Measurements from ENCODE around the gene TAF1D.
A peak's percentile ranks its signal among the peaks of the same experiment; 100 is the strongest.
"Not testable (repeated sequence)": the region's sequence is repeated elsewhere in the genome, so short reads cannot be mapped to it uniquely, and the experiment has no call there.

Gene TAF1D

GRCh38 chr11:93747122-93747521 lies 5.8 kb upstream of the TAF1D start:
- Histone ChIP-seq H3K4me3 (no peak overlapping the region), H3K27ac (no peak overlapping the region)
- no peak for DNase-seq (ENCODE audit: low spot score)
- no peak for TF ChIP-seq CTCF (IDR thresholded peaks at IDR 0.05)

GRCh38 chr11:93746101-93746500 lies 4.8 kb upstream of the TAF1D start:
- Histone ChIP-seq H3K27ac (peak overlapping the region in 1 of 2 donors; percentile 74), H3K4me3 (no peak overlapping the region)
- no peak for DNase-seq (ENCODE audit: low spot score)
- TF ChIP-seq CTCF (IDR thresholded peaks at IDR 0.05): no peak

- H3K4me3 ChIP-seq: peak overlapping the region; percentile 52
- DNase-seq (ENCODE audit: low spot score): not testable (repeated sequence)
- H3K27ac ChIP-seq: peak overlapping the region; percentile 74 to 82
These were observed 3.9 kb upstream of the TAF1D start for GRCh38 chr11:93745005-93745755.

- Histone ChIP-seq H3K4me3 (peak overlapping the region; percentile 52), H3K27ac (peak overlapping the region; percentile 74 to 82)
- DNase-seq (ENCODE audit: low spot score): no peak
- no peak for TF ChIP-seq CTCF (IDR thresholded peaks at IDR 0.05)
These were observed 3.3 kb upstream of the TAF1D start for GRCh38 chr11:93744669-93745004.

GRCh38 chr11:93743291-93743690 lies 2.0 kb upstream of the TAF1D start:
- Histone ChIP-seq H3K4me3 (no peak overlapping the region), H3K27ac (peak overlapping the region in 1 of 2 donors; percentile 5)
- TF ChIP-seq CTCF (IDR thresholded peaks at IDR 0.05): no peak
- no peak for DNase-seq (ENCODE audit: low spot score)

- peak overlapping the region; percentile 87 to 98 for H3K27ac ChIP-seq
- no peak for DNase-seq (ENCODE audit: low spot score)
- TF ChIP-seq CTCF (IDR thresholded peaks at IDR 0.05): no peak
These were observed 559 bp upstream of the TAF1D start for GRCh38 chr11:93741882-93742226.

GRCh38 chr11:93740730-93741093 lies 583 bp downstream of the TAF1D start:
- DNase-seq (ENCODE audit: low spot score): peak; percentile 83
- Histone ChIP-seq H3K27ac (peak overlapping the region; percentile 87 to 98), H3K4me3 (peak overlapping the region; percentile 80)
- TF ChIP-seq CTCF (IDR thresholded peaks at IDR 0.05): no peak

More at GRCh38 chr11:93741882-93742226, 559 bp upstream of the TAF1D start:
- H3K4me3 ChIP-seq: peak overlapping the region; percentile 80

Measured in coronary artery (tissue), 2 donors.